Measurements from ENCODE around the gene TFF3. TPM values are rescaled to one million over a fixed set of nuclear protein-coding genes. Genes with fewer than 3 reads are reported as not detected.

The TFF3 gene
- total and polyA plus RNA-seq, 2 experiments from 2014 or later: 1.2 to 3.3 TPM

GRCh38 chr21:42296501-42296900 lies 18.7 kb downstream of the TFF3 start:
- DNase-seq (ENCODE audit: low spot score): no peak
- TF ChIP-seq ZNF331 (CRISPR knock-in tag; IDR thresholded peaks at IDR 0.05; ENCODE audit: low read depth): no peak
- TF ChIP-seq CTCF (conservative IDR thresholded peaks at IDR 0.05; ENCODE audit: low read depth in 2 of 2): no peak
- TF ChIP-seq JUNB (IDR thresholded peaks at IDR 0.05; ENCODE audit: unreplicated experiment): no peak
- no peak for TF ChIP-seq ZNF462 (CRISPR knock-in tag; IDR thresholded peaks at IDR 0.05)
- no peak for TF ChIP-seq ZNF114 (CRISPR knock-in tag; IDR thresholded peaks at IDR 0.05)
- TF ChIP-seq EZH2 (IDR thresholded peaks at IDR 0.05; ENCODE audit: low read depth, unreplicated experiment): no peak
- TF ChIP-seq EZH2phosphoT487 (IDR thresholded peaks at IDR 0.05; ENCODE audit: unreplicated experiment): no peak
- no peak for TF ChIP-seq REST (IDR thresholded peaks at IDR 0.05; ENCODE audit: unreplicated experiment)
- no peak for TF ChIP-seq STAT1 (IDR thresholded peaks at IDR 0.05; ENCODE audit: unreplicated experiment)
- TF ChIP-seq ETS1 (IDR thresholded peaks at IDR 0.05): no peak
- no peak for TF ChIP-seq NANOG (IDR thresholded peaks at IDR 0.05; ENCODE audit: borderline replicate concordance)
- no peak for TF ChIP-seq POLR2AphosphoS5 (IDR thresholded peaks at IDR 0.05; ENCODE audit: low read depth)
- TF ChIP-seq CREB1 (CRISPR knock-in tag; IDR thresholded peaks at IDR 0.05; ENCODE audit: low read depth): no peak
- Histone ChIP-seq H4K20me1 (replicated peaks; ENCODE audit: insufficient read depth) (no peaks in the 10 kb centered on the region), H3K27me3 (ENCODE audit: insufficient read depth) (no peaks in the 10 kb centered on the region), H3K4me2 (no peak overlapping the region), H3K27ac (ENCODE audit: low read depth) (no peak overlapping the region), H3K4me3 (no peak overlapping the region), H3K79me2 (replicated peaks; ENCODE audit: insufficient read depth) (no peaks in the 10 kb centered on the region), H3K36me3 (ENCODE audit: insufficient read depth) (no peaks in the 10 kb centered on the region), H3K4me1 (ENCODE audit: insufficient read depth) (no peaks in the 10 kb centered on the region), H3K9me2 (ENCODE audit: insufficient read depth) (no peaks in the 10 kb centered on the region), H3F3A (replicated peaks; ENCODE audit: low read depth) (no peaks in the 10 kb centered on the region), H2AFZ (no peak overlapping the region)
- Mint-ChIP-seq H3K36me3 (ENCODE audit: low read depth) (peaks cover 2% of the 10 kb centered on the region; the same call in 1 of the 3 replicates), H3K9me3 (no peaks in the 10 kb centered on the region), H3K27ac (no peak overlapping the region), H3K27me3 (ENCODE audit: insufficient read depth, low read depth, poor library complexity) (peaks cover 14% of the 10 kb centered on the region), H3K4me1 (peaks cover 9% of the 10 kb centered on the region), H3K4me3 (no peak overlapping the region)
- ATAC-seq: no peak

Measured in GM23338 (cell line).